ENCODE data around the gene SPATA13.

The SPATA13 gene

DNA sequence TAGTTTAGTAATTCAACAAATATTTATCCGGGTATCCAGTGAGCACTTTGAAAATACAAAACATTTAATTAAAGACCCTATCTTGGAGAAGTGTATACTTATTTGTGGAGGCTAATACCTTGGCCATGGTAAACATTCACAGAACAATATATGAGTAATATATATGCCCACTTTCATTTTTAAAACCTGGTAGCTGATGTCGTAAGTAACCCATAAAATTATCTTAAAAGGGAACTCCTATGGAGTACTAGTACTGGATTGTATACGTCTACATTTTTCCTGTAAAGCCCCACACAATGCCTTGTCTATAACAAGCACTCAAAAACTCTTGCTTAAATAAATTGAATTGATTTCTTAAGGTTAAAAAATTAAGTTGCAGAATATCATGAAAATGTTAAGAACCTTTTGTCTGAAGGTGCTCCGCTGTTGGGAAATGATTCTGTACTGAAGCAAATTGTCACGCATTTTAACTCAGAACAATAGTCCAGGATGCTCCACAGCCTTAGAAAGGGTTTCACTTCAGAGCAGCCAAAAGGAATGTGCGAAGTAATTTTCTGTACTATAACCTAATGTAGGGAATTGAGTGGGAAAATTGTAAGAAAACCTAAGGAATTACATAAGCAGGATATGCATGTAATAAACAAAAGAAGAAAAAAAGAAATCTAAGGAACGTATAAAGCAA is 90.0 kb downstream of the SPATA13 start:
- DNase-seq (ENCODE audit: low read depth in 2 of 2, low spot score in 1 of 2), result no peak

GRCh38 chr13:24251525-24251924 is 91.0 kb downstream of the SPATA13 start:
- peak in 1 of 2 donors; percentile 70 for DNase-seq (ENCODE audit: low read depth in 2 of 2, low spot score in 1 of 2)

DNA sequence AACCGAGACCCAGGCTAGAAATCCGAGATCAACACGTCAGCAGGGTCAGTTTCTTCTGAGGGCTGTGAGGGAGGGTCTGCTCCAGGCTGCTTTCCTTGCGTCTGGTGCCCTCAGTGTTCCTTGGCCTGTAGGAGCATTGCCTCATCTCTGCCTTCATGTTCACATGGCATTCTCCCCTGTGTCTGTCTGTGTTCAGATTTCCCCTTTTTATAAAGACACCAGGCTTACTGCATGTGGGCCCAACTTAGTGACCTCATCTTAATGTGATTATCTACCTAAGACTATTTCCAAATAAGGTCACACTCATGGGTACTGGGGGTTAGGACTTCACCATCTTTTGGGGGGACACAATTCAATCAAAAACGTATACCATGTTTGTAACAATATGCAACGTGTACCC is 91.6 kb downstream of the SPATA13 start:
- DNase-seq (ENCODE audit: low read depth in 2 of 2, low spot score in 1 of 2), result no peak

DNA sequence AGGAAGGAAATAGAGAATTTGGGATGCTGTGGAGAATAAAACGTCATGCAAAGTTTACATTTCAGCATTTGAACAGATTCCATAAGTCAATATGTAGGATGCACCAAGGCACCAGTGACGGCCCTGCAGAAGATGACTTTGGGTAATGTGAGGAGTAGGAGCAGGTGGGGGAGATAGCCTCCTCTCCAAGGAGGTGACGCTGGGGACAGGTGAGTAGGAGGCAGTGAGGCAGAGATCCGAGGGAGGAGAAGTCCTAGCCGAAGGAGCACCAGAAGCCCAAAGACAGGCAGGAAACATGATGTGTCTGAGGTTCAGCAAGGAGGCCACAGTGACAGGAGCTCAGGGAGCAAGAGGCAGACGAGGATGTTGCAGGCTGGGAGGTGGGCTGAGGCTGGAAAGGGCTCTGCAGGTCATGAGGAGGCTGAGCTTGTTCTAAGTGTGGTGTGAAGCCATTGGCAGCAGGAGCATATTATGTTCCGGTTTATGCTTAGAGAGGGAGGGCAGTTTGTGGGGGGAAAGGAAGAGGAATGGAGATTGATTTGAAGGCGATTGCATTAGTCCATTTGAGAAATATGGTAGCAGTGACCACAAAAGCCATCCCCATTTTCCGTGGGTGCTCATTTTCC is 93.1 kb downstream of the SPATA13 start:
- DNase-seq (ENCODE audit: low read depth in 2 of 2, low spot score in 1 of 2), result no peak

GRCh38 chr13:24254146-24254841 is 93.8 kb downstream of the SPATA13 start:
- peak in 1 of 2 donors; percentile 34 for DNase-seq (ENCODE audit: low read depth in 2 of 2, low spot score in 1 of 2)

DNA sequence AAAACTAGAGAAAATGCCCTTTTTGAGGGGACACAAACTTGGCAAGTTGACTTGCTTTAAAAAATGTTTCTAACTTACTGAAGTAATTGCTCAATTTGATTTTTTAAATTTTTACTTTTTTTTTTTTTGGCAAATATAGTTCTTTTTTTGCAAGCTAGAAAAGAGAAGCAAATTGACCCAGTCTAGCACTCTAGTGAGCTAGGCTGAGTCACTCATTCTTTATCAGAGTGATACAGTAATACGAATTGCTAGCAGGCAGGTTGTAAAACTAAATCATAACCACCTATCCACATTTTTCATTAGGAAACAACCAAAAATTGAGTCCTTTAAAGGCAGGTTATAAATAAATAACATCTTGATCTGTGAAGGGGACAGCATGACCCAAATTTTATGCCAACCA is 97.0 kb downstream of the SPATA13 start:
- DNase-seq (ENCODE audit: low read depth in 2 of 2, low spot score in 1 of 2), result no peak

DNA sequence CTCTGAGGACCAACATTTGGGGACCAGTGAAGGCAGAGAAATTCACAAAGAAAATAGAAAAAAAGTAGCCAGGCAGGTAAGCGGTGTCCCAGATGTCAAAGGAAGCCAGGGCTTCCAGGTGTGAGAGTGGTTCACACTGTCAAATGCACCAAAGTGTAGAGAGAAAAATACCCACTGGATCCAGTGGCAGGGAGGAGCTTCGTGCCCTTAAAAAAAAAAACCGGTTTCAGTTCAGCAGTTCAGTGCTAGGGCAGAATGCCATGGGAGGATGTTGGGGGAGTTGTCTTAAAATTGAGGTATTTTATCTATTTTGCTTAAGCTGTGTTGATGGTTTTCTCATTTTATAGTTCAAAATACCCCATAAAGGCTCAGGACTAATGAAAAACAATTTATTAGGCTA is 101.0 kb downstream of the SPATA13 start:
- DNase-seq (ENCODE audit: low read depth in 2 of 2, low spot score in 1 of 2), result no peak

GRCh38 chr13:24263632-24264031 is 103.1 kb downstream of the SPATA13 start:
- no peak for DNase-seq (ENCODE audit: low read depth in 2 of 2, low spot score in 1 of 2)

DNA sequence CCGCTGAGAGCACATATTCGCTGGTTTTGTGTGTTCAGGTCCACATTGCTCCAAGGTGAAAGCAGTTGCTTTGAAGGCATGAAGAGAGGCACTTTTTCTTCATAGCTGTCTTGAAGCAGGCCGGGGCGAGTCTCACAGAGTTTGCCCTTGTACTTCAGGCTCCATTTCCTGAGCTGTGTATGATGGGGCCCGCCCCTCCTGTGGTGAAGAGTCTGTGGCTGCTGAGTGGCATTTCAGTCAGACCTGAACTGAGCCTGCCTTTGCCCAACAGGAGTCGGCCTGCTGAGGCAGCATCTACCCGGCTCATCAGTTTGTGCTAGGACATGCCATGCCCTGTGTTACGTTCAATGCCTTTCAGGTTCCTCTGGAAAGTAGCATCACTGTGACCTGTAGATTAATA is 104.5 kb downstream of the SPATA13 start:
- DNase-seq (ENCODE audit: low read depth in 2 of 2, low spot score in 1 of 2), result peak; percentile 43 to 66

DNA sequence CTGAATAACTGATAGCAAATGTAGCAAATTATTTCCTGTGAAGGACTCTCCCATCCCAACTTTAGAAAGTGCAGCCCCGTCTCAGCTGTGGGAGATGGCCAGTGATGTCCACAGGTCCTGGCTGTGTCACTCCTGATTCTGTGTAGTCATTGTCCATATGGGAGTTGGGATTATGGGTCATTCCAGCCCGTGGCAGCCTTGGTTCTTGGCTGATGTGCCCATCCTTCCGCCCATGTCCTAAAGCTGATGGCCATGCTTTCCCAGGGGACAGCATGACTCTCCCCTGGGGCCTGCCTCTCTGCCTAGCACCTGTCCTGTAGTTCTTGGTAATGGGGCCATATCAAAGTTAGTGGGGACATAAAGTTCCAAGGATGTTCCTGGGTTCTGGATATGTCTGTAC is 104.9 kb downstream of the SPATA13 start:
- no peak for DNase-seq (ENCODE audit: low read depth in 2 of 2, low spot score in 1 of 2)

DNA sequence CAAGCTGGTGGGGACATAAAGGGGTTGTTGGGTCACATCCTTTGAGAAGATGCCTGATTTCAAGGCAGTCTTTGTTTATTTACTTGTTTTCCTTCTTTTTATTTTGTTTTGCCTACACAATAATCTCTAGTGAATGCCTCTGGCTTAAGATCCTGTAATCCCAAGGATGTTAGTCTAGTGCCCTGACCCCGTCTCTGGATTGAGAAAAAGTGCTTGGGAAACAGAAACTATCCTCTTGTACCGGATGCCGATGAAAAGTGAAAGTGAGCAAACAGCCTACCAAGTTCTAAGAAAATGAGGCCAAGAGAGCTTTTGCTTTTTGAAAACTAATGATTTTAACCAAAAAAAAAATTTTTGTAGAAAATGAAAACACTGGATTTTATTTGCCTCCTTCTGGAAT is 106.8 kb downstream of the SPATA13 start:
- no peak for DNase-seq (ENCODE audit: low read depth in 2 of 2, low spot score in 1 of 2)

- DNase-seq (ENCODE audit: low read depth in 2 of 2, low spot score in 1 of 2), result no peak
Measured at GRCh38 chr13:24267801-24268200, 107.3 kb downstream of the SPATA13 start.

- no peak for DNase-seq (ENCODE audit: low read depth in 2 of 2, low spot score in 1 of 2)
Measured at GRCh38 chr13:24269821-24270220, 109.3 kb downstream of the SPATA13 start.

- peak in 1 of 2 donors; percentile 37 for DNase-seq (ENCODE audit: low read depth in 2 of 2, low spot score in 1 of 2)
Measured at GRCh38 chr13:24270639-24271141, 110.2 kb downstream of the SPATA13 start.

DNA sequence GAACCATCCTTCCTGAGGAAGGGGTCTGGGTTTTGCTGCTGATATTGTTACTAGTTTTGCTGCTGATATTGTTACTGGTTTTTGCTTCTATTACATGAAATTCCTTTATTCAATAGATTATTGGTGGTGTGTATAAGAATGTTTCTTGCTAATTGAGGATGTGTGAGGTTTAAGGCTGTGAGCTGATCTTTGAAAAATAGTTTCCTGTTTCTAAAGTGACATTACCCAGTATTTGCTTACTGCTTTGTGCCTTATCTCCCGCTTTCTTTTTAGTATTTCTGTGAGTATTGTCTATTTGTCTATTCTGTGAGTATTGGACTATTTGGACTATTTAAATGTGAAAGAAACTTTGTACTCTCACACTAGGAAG is 110.7 kb downstream of the SPATA13 start:
- no peak for DNase-seq (ENCODE audit: low read depth in 2 of 2, low spot score in 1 of 2)

DNA sequence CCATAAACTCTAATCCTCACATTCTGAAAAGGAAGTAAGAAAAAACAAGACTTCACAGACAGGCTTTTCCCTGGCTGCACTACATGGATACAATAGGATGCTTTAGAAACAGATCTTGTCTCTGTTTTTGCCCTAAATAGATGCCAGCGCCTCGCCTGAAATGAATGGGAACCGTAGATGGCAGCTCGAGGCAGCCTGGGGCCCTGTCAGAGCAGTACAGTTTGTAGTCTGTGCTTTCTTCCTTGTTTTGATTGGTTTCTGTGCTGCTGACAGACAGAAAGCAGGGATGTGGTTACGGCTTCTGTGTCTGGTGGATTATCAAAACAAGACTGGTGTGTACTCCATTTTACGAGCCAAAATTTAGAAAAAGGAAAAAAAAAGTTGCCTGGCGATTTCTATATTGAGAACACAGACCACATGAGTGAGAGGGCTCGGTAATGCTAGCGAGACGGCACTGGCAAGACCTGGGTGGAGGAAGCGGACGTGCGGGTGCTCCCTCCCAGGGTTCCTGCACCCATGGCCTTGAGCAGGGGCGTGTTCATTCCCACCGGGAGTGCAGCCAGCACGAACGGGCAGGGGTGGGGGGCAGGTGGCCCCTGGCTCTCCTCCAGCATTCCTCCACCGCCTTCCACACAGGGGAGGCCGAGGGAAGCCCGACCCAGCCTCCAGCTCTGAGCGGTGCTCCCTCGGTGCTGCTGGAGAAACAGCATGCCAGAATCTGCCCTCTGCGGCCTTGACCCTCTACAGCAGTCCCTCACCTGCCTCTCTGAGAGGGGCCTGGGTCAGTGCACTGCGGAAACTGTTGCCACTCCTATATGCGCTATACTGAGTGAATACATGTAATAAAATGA is 111.3 kb downstream of the SPATA13 start:
- DNase-seq (ENCODE audit: low read depth in 2 of 2, low spot score in 1 of 2), result peak in 1 of 2 donors; percentile 31

- no peak for DNase-seq (ENCODE audit: low read depth in 2 of 2, low spot score in 1 of 2)
Measured at GRCh38 chr13:24272452-24273161, 112.1 kb downstream of the SPATA13 start.

DNA sequence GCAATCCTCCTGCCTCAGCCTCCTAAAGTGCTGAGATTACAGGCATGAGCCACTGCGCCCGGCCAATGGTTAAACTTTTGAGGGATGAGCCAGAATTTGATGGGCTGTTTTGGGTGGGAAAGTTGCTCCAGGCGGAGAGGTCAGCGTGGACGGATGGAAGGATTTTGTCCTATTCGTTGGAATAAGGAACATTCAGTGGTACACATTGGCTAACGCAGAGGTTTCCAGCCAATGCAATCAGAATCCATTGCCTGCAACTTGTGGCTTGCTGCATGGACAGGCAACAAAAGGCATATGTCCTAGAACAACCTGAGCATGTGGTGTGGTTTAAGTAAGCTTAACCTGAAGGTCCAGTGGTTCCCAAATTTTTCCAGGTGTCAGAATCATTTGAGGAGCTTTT is 113.4 kb downstream of the SPATA13 start:
- DNase-seq (ENCODE audit: low read depth in 2 of 2, low spot score in 1 of 2), result no peak

GRCh38 chr13:24274452-24275021 is 114.0 kb downstream of the SPATA13 start:
- DNase-seq (ENCODE audit: low read depth in 2 of 2, low spot score in 1 of 2), result peak in 1 of 2 donors; percentile 50

DNA sequence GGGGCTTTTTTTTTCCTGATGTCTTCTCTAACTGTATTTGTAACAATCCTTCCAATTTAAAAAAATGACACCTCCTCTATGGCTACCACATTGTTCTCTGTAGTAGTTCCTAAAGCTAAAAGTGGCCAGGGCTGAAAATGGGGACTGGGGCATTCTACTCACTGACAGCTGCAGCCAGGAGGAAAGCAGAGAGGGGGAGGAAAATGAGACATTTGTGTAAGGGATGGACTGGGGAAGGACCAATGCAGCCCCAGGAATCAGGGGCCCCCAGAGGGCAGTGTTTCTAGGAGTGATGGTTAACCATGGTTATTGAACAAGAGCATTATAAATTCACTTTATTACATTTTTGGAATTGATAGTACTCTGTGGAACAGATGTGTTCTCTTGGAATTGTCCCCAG is 114.5 kb downstream of the SPATA13 start:
- no peak for DNase-seq (ENCODE audit: low read depth in 2 of 2, low spot score in 1 of 2)

Measured in stimulated activated CD8-positive, alpha-beta memory T cell treated with anti-CD3 and anti-CD28 coated beads, Interleukin-4, amount 100 ng/mL, for 1 hour (primary cell).